SK-N-MC (cell line): Measurements from ENCODE around the gene WDR37.

Source experiments
- DNase-seq: peaks from one replicate; pipeline ENCODE4 v3.0.0-alpha.2; 2011; ENCODE audit warnings: low read depth, low spot score
- H3K27ac ChIP-seq: fragments of 200-600 bp; sonication (generic); 2 replicates; pipeline ENCODE4 v1.5.1; 2016; ENCODE audit warnings: mixed run types
- H3K36me3 ChIP-seq: fragments of 200-600 bp; sonication (generic); 2 replicates; pipeline ENCODE4 v1.6.1; 2017; ENCODE audit warnings: antibody characterized with exemption, low read length, mixed read lengths; ENCODE audit not compliant: insufficient read depth
- H3K4me3 ChIP-seq: fragments of 200-600 bp; sonication (generic); 2 replicates; pipeline ENCODE4 v1.5.1; 2016
- H3K9ac ChIP-seq: fragments of 200-600 bp; sonication (generic); 2 replicates; pipeline ENCODE4 v1.8.0; 2017; ENCODE audit warnings: mixed run types, mixed read lengths; ENCODE audit not compliant: insufficient read length
- H3K9me3 ChIP-seq: fragments of 200-600 bp; sonication (generic); 2 replicates; pipeline ENCODE4 v1.6.1; 2017; ENCODE audit warnings: low read depth, mild to moderate bottlenecking, antibody characterized with exemption, low read length, moderate library complexity, mixed read lengths
- EZH2 ChIP-seq: fragments of 200-600 bp; sonication (generic); IDR thresholded peaks from one replicate; pipeline ENCODE4 v1.6.1; 2017; ENCODE audit warnings: antibody characterized with exemption
- FOXP2 ChIP-seq: optimal IDR thresholded peaks from 2 replicates; pipeline ENCODE3; 2011; ENCODE audit warnings: mild to moderate bottlenecking, moderate library complexity; ENCODE audit not compliant: insufficient read depth; ENCODE audit errors: extremely low read length, control extremely low read depth
- POLR2AphosphoS5 ChIP-seq: IDR thresholded peaks from 2 replicates; pipeline ENCODE4 v1.6.1; 2012; ENCODE audit warnings: mild to moderate bottlenecking, low read depth, low read length, borderline replicate concordance

Gene WDR37

GRCh38 chr10:1178506-1178905, 122.3 kb downstream of the WDR37 start:
- H3K9ac ChIP-seq, result no peak overlapping the region
- no peaks in the 10 kb centered on the region for H3K9me3 ChIP-seq
- H3K4me3 ChIP-seq, result no peak overlapping the region
- H3K27ac ChIP-seq, result no peak overlapping the region
- no peak for TF ChIP-seq FOXP2
- no peak for TF ChIP-seq POLR2AphosphoS5
- TF ChIP-seq EZH2, result no peak
- H3K36me3 ChIP-seq, result no peaks in the 10 kb centered on the region
- no peak for DNase-seq

DNA sequence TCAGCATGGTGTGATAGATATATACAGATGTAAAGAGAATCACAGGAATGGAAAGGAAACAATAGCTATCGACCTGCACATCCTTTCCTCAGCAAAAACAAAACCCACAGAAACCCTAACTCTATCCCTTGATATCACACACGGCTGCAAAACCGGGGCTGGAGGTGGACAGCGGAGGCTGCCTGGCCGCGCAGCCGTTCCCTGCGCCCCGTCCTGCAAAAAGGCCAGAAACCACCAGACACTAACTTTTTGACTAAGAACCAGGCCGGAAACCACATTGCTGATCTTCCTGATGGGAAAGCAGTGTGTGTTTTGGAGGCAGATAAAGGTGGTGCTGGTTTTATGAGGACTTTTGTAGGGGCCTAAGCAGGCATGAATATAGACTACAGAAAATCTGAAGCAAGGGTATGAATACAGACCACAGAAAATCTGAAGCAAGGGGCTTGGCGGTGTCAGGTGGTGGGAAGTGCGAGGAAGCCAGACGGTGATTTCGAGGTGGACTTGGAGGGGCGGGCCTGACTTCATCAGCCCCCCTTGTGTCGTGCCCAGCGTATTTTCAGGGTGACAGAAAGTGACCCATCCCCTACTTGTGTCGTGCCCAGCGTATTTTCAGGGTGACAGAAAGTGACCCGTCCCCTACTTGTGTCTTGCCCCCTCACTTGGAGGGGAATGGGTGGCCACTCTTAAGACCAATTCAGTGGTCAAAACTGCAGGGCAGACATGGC, 123.3 kb downstream of the WDR37 start:
- Histone ChIP-seq H3K4me3 (no peak overlapping the region), H3K27ac (no peak overlapping the region), H3K36me3 (no peaks in the 10 kb centered on the region), H3K9ac (no peak overlapping the region), H3K9me3 (no peaks in the 10 kb centered on the region)
- no peak for DNase-seq
- TF ChIP-seq POLR2AphosphoS5, result no peak

DNA sequence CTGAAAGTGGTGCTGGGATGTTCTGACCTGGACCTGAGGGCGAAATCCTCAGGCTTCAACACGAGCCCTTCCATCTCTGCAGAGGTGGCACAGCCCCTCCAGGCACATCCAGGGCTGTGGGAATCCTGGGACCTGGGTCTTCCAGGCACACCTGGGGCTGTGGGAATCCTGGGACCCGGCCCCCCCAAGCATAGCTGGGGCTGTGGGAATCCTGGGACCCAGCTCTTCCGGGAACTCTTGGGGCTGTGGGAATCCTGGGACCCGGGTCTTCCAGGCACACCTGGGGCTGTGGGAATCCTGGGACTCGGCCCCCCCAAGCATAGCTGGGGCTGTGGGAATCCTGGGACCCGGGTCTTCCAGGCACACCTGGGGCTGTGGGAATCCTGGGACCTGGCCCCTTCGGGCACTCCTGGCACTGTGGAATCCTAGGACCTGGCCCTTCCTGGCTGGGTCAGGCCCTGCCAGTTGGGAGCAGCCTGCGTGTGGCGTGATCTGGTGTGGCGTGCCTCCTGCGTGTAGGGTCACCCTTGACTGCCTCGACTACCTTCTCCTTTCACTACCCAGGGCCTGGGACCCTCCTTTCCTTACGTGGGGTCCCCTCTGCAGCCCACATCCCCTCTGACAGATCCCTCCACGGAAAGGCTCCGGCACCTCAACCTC, 124.0 kb downstream of the WDR37 start:
- Histone ChIP-seq H3K27ac (no peak overlapping the region), H3K9me3 (no peaks in the 10 kb centered on the region), H3K36me3 (no peaks in the 10 kb centered on the region), H3K4me3 (no peak overlapping the region), H3K9ac (no peak overlapping the region)
- no peak for DNase-seq
- TF ChIP-seq FOXP2 (no peak), EZH2 (no peak), POLR2AphosphoS5 (no peak)

GRCh38 chr10:1180836-1181235, 124.7 kb downstream of the WDR37 start:
- H3K9me3 ChIP-seq, result no peaks in the 10 kb centered on the region
- H3K36me3 ChIP-seq, result no peaks in the 10 kb centered on the region
- no peak for DNase-seq
- H3K9ac ChIP-seq, result no peak overlapping the region
- no peak overlapping the region for H3K4me3 ChIP-seq
- no peak overlapping the region for H3K27ac ChIP-seq
- no peak for TF ChIP-seq FOXP2
- no peak for TF ChIP-seq EZH2
- TF ChIP-seq POLR2AphosphoS5, result no peak
